HG03558 (cell line): ENCODE data around the gene COPS9.

Source experiments
- ATAC-seq: cut with Tn5 transposase; IDR thresholded peaks from one replicate; pipeline ENCODE4 v1.9.1; 2021; ENCODE audit warnings: moderate number of reproducible peaks; ENCODE audit not compliant: unreplicated experiment; ENCODE audit errors: extremely low read depth

COPS9 gene

GRCh38 chr2:240123821-240124650 lies 12.1 kb downstream of the COPS9 start:
- ATAC-seq = no peak

GRCh38 chr2:240121675-240122074 lies 14.4 kb downstream of the COPS9 start:
- no peak for ATAC-seq

DNA sequence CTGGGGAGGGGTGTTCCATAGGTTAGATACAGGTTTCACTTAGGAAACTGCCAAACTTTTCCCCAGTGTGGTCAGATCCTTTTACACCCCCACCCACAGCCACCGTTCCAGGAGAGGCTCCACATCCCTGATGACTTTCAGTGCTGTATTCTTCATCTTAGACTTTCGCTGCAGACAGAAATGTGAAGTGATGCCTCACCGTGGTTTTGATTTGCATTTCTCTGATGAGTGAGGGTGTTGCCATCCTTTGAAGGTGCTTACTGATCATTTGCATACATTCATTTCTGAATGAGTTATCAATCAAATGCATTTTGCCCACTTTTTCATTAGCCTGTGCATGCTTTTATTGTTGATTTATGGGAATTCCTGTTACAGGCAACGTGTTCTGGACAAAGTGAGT lies 14.9 kb downstream of the COPS9 start:
- no peak for ATAC-seq

DNA sequence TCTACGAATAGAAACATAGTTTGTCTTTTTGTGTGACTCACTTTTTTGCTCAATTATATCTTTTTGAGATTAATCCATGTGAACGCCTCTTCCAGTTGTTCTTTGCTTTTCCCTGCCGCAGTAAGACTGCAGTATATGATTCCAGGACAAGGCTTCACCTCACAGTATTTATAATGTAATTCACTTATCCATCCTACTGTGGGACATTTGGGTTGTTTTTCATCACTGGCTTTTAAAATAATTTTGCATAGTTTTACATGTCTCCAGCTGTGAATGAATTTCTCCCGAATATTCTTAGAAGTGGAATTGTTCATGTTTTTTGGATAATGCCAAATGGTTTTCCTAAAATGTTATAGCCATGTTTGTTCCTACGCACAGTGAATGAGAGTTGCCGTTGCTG lies 21.9 kb downstream of the COPS9 start:
- ATAC-seq = no peak

DNA sequence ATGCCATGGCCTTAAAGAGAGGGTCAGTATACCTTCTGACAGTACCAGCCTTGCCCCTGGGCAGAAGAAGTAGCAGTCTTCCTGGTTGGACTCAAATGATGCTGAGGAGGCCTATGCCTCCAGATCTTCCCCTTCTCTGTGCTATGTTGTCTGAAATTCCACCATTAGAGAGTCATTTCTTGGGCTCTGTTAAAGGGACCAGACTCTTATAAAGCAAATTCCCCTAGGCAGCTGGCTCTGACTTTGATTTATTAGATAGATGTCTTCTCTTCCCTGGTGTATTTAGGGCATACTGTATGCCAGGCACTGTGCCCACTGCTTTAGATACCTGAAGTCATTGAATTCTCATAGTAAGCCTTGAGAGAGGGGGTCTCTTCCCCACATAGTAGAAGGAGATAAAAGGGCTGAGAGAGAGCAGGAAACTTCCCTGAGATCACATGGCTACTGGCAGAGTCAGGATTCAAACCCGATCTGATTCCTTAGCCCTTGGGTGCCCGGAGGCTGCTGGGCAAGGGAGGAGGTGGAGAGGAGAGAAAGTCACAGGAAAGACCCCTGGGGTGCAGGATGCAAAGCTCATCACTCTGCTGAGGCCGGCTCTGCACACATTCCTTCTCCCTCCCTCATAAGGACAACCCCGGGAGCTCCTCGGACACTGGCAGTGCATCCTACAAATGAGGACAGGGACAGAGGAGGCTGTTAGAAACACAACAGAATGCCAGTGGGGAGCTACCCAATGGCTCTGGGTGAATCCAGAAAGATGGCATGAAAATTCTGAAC lies 23.0 kb downstream of the COPS9 start:
- ATAC-seq = no peak

- no peak for ATAC-seq
Observed at GRCh38 chr2:240111253-240111652, 24.9 kb downstream of the COPS9 start.

DNA sequence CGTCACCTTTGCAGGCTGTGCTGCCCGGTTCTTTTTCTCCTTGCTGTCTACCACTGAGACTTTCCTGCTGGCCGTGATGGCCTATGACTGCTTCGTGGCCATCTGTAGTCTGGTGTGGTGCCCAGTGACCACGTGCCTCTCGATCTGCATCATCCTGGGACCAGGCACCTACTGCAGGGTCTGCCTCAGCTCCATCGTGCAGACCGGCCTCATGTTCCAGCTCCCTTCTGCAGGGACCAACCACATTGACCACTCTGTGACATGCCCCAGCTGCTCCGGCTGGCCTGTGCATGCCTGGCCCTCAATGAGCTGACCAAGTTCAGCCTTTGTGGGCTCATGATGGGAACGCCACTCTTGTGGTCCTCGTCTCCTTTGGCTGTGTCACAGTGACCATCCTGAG lies 26.7 kb downstream of the COPS9 start:
- ATAC-seq = no peak

- ATAC-seq = no peak
Observed at GRCh38 chr2:240107477-240107796, 28.7 kb downstream of the COPS9 start.

DNA sequence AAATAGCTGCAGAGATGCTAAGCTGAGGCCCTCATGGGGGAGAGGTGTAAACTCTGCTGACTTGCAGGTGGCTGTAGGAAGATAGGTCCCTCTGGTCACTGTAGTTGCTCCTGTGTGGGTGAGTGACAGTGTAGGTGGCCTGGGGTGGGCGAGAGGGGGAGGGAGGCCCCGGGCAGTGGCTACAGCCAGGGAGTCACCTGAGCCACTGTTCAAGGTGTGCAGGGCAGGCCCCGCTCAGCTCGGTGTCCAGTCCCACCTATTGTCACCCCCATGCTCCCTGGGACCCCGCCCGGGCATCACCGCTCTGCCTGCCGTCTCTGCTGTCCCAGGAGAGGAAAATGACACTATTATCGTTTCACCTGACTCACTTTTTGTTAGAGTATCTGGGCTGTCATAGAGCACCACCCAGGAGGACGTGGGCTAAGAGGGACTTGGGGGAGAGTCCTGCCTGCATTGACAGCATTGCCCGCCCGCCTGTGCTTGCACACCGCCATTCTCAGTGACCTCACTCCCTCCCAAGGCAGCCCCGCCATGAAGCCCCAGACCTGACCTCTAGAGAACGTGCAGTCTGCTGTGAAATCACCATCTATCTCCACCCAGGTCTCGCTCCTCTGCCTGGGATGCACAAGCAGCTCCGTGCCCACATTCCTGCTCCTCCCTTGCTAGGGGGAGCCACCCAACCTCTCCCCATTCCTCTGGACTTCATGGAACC lies 29.2 kb downstream of the COPS9 start:
- ATAC-seq = no peak

GRCh38 chr2:240105982-240106381 lies 30.1 kb downstream of the COPS9 start:
- ATAC-seq = no peak

GRCh38 chr2:240103136-240103535 lies 33.0 kb downstream of the COPS9 start:
- ATAC-seq = no peak

- no peak for ATAC-seq
Observed at GRCh38 chr2:240098349-240098748, 37.8 kb downstream of the COPS9 start.

DNA sequence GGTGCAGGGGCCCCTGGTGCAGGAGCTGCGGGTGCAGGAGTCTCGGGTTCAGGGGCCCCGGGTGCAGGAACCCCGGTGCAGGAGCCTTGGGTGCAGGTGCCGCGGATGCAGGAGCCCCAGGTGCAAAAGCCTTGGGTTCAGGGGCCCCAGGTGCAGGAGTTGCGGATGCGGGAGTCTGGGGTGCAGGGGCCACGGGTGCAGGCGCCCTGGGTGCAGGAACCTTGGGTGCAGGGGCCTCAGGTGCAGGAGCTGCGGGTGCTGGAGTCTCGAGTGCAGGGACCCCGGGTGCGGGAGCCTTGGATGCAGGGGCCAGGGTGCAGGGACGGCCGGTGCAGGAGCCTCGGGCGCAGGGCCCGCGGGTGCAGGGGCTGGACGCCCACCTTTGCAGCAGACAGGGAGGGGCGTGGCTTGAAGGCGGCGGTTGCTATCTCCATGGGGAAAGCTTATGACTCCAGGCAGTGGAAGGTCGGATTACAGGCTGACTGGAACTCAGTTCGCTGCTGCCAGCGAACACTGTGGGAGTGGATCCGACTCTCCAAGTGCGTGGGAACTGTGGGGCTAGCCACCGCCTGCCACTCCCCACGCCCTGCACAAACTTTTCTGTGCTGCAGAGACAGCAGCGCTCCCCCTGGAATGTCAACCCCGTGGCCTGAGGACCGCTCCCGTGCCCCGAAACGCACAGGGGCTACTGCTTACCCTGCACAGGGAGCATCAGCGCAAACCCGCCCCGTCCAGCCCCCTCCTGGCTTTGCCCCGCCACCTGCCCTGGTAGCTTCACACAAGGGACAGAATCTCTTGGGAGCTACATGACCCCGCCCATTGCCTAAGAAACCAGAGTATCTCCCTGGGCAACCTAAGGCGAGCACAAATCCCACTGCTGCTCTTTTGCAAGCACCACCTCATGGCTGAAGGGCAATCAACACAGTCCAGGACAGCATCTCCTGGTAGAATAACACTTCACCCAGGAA lies 40.3 kb downstream of the COPS9 start:
- ATAC-seq = no peak

DNA sequence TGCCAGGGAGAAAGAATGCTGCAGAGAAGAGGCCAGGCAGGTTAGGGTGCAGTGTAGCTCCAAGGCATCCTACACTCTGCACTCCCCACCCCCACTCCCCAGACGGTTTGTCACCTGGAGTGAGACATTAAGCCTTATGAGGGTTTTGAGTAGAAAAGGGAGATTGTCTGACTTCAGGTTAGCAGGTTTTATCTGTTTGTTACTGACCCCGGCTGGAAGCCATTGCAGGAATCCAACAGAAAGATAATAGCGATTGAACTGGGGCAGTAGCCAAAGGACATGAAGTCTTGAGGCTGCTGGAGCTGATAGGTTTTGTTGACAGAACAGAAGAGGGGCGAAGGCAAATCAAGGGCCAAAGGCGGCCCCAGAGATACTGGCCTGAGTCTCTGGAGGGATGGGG lies 46.8 kb downstream of the COPS9 start:
- ATAC-seq = no peak

- no peak for ATAC-seq
Observed at GRCh38 chr2:240086563-240086962, 49.5 kb downstream of the COPS9 start.
